Stimulated activated CD4-positive, alpha-beta T cell treated with anti-CD3 and anti-CD28 coated beads, TNF-alpha, amount 100 ng/mL, for 24 hours (primary cell): Measurements from ENCODE around the gene EPB41.
"Not testable (repeated sequence)": the region's sequence is repeated elsewhere in the genome, so short reads cannot be mapped to it uniquely, and the experiment has no call there.

ENCODE experiments used
- DNase-seq, 3 experiments: peaks; one replicate each; pipeline ENCODE4 v3.0.0-alpha.2; 2020; ENCODE audit warnings: low read depth in 3 of 3

The EPB41 gene

GRCh38 chr1:28981210-28981609 is 66.8 kb downstream of the EPB41 start:
- no peak for DNase-seq

GRCh38 chr1:28982198-28982597 is 67.8 kb downstream of the EPB41 start:
- no peak for DNase-seq

GRCh38 chr1:28983091-28983490 is 68.7 kb downstream of the EPB41 start:
- no peak for DNase-seq

- no peak for DNase-seq
Observed at GRCh38 chr1:28983509-28984310, 69.3 kb downstream of the EPB41 start.

GRCh38 chr1:28984311-28984684 is 69.9 kb downstream of the EPB41 start:
- no peak for DNase-seq

GRCh38 chr1:28985427-28985826 is 71.1 kb downstream of the EPB41 start:
- DNase-seq, result no peak

GRCh38 chr1:28986306-28986910 is 72.0 kb downstream of the EPB41 start:
- no peak for DNase-seq

GRCh38 chr1:29002792-29003191 is 88.4 kb downstream of the EPB41 start:
- DNase-seq, result no peak

- no peak for DNase-seq
Observed at GRCh38 chr1:29004288-29004687, 89.9 kb downstream of the EPB41 start.

GRCh38 chr1:29004798-29005197 is 90.4 kb downstream of the EPB41 start:
- DNase-seq, result no peak

- no peak for DNase-seq
Observed at GRCh38 chr1:29011775-29012174, 97.4 kb downstream of the EPB41 start.

- no peak for DNase-seq
Observed at GRCh38 chr1:29017235-29017634, 102.9 kb downstream of the EPB41 start.

GRCh38 chr1:29017975-29018712 is 103.8 kb downstream of the EPB41 start:
- no peak for DNase-seq

GRCh38 chr1:29022620-29023019 is 108.3 kb downstream of the EPB41 start:
- DNase-seq, result no peak

- no peak for DNase-seq
Observed at GRCh38 chr1:29029667-29030066, 115.3 kb downstream of the EPB41 start.

GRCh38 chr1:29032841-29033240 is 118.5 kb downstream of the EPB41 start:
- no peak for DNase-seq

- no peak for DNase-seq
Observed at GRCh38 chr1:29033829-29034466, 119.6 kb downstream of the EPB41 start.

GRCh38 chr1:29043274-29043965 is 129.1 kb downstream of the EPB41 start:
- DNase-seq, result no peak

GRCh38 chr1:29044010-29044409 is 129.6 kb downstream of the EPB41 start:
- no peak for DNase-seq

GRCh38 chr1:29045663-29046062 is 131.3 kb downstream of the EPB41 start:
- DNase-seq, result not testable (repeated sequence)

GRCh38 chr1:29047142-29047541 is 132.8 kb downstream of the EPB41 start:
- DNase-seq, result no peak

- DNase-seq, result no peak
Observed at GRCh38 chr1:29050166-29050565, 135.8 kb downstream of the EPB41 start.
